GM19351 (cell line): ENCODE measurements around the gene LDLRAD3.

Experiments
- ATAC-seq: cut with Tn5 transposase; IDR thresholded peaks from one replicate; pipeline ENCODE4 v1.9.1; 2021; ENCODE audit warnings: mild to moderate bottlenecking, moderate library complexity; ENCODE audit not compliant: unreplicated experiment

The LDLRAD3 gene

DNA sequence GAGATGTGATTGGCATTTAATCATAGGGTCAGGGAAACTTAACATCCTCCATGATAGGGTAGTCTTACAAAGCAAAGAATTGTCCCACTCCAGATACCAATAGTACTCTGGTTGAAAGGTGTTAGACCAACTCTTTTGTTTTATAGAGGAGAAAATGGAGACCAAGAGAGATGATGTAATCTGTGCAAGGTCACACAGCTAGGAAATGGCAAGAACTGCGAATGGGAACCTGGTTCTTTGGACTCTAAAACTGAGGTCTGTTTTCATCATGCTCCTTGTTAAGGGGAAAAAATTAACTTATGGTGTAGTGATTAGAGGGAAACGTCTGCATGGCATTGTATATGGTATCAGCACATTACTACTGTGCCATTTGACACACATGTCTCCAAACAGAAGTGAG is 174.2 kb downstream of the LDLRAD3 start:
- no peak for ATAC-seq

DNA sequence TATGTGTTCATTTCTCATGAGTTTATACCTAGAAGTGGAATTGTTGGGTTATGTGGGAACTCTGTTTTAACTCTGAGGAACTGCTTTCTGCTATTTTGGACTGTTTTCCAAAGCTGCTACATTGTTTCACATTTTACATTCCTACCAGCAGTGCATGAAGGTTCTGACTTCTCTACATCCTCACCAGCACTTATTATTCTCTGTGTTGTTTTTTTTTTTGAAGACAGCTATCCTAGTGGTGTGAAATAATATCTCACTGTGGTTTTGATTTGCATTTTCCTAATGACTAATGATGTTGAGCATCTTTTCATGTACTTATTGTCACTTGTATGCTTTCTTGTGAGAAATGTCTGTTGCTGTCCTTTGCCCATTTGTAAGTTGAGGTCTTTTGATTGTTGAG is 175.4 kb downstream of the LDLRAD3 start:
- no peak for ATAC-seq

DNA sequence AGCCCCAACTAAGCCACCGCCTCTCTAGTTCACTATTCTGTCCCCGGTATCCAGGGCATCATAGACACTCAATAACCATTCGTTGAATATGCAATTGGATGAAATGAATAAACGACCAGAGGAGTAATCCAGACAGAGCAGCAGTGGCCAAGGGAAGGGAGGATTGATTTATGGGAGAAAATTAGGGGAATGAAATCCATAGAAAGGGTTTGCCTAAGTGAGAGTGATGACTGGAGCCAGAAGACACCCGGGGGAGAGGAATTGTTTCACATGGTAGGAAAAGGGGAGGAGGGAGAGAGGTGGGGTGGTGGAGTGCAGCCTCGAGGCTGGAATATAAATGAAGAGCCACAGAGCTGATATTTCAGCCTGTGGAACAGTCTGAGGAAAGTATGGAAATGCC is 177.2 kb downstream of the LDLRAD3 start:
- no peak for ATAC-seq

DNA sequence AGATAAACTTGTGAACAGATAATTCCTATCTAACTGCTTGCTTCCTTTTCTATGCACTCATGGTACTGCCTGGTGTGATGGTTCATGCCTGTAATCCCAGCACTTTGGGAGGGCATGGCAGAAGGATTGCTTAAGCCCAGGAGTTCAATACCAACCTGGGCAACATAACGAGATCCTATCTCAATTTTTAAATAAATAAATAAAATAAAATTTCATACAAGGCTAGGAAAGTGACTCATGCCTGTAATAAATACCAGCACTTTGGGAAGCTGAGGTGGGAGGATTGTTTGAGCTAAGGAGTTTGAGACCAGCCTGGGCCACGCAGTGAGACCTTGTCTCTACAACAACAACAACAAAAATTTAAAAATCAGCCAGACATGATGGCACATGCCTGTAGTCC is 178.8 kb downstream of the LDLRAD3 start:
- ATAC-seq = no peak

DNA sequence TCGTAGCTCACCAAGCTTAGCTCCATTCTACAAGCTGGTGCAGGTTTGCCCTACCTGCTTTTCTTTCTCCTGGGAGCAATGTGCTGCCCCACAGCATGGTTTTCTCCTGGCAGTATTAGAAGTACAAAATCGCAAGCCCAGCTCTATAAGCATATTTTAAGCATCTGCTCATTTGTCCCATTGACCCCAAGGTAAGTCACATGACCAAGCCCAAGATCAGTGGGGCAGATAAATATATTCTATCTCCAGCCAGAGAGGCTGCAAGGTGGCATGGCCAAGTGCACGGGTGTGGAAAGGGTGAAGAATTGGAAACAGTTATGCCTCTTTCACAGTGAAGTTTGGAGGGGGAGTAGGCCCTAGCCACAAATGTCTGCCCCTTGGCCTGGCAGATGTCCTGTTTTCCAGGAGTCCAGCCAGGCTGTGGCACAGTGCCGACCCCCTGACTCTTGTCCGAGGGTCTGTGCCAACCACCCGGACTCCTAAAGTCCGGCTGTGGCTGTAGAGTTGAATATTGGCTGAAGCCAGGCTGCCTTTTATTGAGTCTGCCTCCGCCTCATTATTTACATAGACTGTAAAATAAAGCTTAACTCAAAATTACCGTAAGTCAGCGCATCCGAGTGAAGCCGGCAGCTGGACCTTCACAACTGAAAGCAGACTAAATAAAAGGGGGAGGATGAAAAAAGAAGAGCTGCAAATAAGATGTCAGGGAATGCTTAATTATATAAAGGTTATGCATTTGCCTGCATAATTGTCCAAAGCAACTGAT is 179.7 kb downstream of the LDLRAD3 start:
- no peak for ATAC-seq

DNA sequence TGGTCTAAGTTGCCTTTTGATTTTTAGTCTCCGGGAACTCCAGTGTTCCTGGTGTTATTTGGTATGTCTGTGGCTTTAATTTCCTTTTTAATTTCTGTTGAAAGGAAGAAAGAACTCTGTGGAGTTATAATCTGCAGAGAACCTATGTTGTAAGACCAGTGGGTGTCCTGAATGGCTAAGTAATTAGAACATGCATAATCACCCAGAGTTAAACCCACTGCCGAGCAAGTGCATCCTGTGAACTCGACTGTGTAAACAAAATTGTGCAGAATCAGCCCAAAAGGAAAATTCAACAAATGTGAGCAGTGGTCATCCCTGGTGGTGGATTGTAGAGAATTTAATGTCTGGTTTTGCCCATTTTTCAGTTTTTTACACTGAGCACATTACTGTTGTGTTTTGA is 182.8 kb downstream of the LDLRAD3 start:
- ATAC-seq = no peak

DNA sequence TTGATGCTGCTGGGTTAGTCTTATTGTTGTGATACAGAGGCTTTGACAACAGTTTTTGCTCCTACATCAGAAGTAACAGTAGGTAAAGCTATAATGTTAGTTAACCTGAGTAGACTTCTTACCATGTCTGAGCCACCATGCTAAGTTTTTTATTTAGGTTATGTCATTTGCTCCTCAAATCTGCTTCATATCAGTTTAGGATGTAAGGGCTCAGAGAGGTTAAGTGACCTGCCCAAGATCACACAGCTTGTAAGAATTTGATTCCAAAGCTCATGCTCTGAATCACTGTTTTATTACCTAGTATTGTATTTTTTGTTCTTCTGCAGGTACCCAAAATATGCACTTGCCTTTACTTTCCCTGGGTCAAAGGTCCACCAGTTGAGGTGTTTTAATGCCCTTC is 183.7 kb downstream of the LDLRAD3 start:
- no peak for ATAC-seq

DNA sequence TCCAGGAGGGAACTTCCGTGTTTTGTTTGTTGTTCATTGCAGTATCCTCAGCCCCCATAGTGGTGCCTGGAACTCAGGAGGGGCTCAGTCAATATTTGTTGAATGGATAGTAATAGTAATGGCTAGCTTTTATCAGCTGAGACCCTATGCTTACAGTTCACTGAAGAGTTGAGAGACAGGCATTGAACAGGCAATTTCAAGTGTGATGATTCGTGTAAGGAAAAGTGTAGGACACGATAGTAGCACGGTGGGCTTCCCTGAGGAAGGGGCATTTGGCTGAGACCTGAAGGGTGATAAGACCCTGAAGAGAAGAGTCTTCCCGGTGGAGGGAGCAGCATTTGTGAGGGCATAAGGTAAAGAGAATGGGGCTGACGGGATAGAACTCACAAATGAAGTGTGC is 186.1 kb downstream of the LDLRAD3 start:
- ATAC-seq = no peak

DNA sequence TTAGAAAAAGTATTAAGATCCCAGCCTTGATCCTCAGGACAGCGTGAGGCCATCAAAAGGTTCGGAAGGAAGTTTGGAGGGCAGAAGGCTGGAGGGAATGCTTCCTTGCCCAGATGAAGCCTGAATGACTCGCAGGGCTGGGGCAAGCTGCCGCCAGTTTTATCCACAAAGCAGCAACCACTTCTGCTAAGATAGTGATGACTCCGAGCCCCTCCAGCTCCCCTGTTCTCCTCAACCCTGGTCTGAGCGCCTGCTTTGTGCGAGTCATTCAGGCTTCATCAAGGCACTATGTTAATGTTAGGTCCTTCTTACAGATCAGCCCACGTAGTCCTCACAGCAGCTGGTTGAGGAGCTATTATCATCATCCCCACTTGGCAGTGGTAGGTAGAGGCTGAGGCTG is 186.5 kb downstream of the LDLRAD3 start:
- ATAC-seq = no peak

DNA sequence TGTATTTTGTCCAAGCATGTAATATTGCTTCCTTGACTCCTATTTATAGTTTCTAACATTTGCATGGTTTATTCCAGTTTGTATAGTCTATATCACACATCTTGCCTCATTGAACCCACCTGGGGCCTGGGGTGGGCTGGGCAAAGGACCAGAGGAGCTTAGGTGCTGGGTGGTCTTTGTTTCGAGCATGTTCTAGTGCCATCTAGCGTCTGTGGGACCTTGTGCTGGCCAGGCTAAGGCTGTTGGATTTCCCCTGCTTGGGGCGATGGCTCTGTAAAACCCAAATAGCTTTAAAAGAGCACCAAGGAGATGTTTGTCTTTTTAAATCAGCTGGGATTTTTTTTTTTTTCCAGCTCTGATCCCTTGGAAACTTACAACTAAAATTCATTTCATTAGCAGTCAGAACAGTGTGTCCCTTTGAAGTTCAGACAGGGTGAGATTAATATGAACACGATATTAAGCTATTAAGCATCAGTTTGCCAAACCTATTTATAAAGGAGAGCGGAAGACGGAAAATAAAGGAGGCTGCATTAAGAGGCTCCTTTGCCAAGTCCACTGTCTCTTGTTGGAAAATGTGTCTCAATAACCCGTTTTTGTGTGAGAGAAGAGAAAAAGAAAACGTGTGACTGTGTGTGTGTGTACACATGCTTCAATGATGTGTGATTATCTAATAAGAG is 188.0 kb downstream of the LDLRAD3 start:
- ATAC-seq = no peak

DNA sequence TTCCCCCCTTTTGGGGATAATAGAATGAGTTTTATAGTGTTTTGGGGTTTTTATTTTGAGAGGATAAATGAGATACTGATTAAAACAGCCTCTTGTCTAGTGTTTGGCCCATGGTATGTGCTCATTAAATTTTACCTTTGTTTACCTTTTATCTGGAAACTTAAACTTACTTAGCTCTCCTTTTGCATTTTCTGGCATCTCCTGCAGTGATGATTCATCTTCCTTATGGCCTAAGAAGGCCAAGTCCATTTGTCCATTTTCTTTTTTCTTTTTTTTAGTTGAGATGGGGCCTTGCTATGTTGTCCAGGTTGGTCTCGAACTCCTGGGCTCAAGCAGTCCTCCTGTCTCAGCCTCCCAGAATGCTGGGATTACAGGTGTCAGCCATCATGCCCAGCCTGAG is 189.1 kb downstream of the LDLRAD3 start:
- ATAC-seq = no peak

DNA sequence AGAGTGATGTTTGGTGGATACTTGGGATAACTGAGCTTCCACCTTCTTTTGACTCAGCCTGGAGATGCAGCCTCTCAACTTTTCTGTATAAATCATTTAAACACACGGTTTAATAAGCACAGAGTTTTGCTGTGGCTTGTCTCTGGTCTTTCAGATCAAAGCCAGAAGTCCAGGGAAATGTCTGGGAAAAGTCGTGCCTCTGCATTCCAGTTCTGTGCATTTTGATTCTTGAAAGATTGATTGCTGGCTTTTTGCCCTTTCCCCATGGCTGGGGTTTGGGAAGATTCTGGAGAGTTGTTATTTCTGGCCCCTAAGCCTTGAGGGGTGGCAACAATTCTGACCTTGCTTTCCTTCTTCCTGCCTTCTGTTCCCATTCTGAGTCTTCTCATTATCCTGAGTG is 191.2 kb downstream of the LDLRAD3 start:
- no peak for ATAC-seq

DNA sequence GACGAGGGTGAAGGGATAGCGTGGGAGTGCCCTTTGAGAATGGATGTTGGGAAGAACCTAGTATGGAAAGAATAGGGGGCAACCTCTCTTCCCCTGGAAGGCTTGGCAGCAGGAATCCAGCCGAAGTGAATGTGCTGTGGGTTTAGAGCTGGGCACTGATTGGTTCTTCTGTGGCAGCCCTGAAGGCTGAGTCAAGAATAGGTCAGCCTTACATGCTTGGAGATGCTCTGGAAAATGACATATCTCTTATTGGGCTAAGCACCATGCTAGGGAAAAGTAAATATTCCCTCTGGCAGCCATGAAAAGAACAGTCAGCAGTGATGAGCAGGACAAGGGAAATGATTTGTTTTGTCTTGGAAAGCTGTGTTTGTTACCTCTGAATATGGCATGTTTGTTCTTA is 195.9 kb downstream of the LDLRAD3 start:
- no peak for ATAC-seq

DNA sequence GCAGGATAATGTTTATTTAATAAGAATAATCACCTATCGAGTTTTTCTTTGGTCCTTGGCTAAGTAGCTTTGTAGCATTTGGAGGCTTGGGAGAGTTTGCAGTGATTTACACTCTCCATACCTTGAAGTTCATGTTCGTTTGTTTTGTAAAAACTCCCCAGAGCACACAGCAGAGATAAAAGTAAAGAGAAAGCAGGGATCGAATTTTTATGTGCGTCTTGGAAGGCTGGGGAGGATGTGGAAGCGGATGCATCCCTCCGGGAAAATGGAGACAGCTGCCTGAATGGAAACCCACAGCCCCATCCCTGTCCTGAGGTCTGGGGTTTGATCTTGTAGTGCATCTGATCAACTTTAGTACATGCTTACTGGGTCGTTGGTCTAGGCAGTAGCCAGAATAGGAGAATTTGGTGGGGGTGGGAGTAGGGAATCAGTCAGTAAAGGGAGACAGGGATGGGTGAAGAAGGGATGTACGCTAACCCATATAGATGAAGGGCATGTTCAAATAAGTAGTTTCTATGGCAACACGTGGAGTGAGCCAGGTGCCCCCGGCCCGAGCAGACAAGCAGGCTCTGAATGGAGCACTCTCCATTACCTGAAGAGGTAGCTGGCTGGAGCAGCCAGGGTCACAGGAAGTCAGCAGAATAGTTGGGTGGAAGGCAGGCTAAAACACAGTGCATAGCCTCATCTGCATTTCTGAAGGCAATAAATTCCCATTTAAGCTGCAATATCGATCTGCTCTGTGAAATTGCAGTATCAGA is 197.5 kb downstream of the LDLRAD3 start:
- ATAC-seq = no peak

DNA sequence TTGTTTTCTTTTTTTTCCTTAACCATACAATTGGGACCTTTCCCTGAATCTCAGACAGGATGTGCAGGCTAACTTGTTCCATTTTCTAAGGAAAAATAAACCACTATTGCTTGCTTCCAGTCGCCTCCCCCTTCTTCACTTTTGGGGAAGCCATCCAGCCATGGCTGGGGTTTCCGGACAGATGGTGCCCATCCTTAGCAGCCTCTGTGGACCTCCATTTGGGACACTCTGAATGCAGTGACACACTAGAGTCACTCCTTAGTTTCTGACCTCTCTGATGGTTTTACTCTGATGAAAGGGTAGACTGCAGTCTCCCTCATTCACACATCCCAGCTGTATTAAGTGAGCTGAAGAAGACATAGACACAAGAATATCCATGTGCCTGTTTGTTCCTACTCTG is 198.1 kb downstream of the LDLRAD3 start:
- ATAC-seq = no peak

DNA sequence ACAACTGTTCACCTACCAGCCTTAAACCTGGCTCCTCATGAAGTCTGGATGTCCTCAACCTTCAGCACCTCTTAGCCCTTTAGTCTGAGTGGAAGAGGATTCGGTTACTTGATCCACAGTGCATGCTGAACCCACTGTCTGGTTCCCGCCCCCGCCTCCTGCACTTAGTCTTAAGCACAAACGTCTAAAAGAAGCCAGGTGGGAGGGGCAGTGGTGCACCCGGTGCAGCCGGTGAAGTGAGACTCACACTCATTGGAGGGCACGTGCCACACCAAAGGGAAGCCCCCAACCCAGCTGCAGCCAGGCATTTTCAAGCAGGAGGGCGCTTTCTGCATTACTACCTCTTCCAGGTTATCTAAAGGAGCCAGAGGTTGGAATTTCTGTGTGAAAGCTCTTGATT is 198.6 kb downstream of the LDLRAD3 start:
- no peak for ATAC-seq

DNA sequence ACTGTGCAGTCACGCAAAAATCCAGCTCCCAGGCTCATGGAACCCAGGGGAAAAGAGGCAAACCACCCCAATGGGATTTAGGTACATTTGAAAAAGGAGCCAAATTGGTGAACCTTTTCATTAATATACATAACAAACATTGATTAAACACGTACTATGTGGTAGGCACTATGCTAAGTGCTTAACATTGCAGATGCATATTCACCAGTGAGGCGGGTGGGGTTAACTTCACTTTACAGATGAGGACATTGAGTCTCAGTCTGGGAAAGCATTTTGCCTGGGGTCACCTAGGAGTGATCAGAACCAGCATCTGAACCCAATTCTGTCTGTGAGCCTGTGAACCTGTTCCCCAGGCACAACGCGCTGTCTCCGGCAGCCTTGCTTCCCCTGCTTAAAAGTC is 199.0 kb downstream of the LDLRAD3 start:
- no peak for ATAC-seq

DNA sequence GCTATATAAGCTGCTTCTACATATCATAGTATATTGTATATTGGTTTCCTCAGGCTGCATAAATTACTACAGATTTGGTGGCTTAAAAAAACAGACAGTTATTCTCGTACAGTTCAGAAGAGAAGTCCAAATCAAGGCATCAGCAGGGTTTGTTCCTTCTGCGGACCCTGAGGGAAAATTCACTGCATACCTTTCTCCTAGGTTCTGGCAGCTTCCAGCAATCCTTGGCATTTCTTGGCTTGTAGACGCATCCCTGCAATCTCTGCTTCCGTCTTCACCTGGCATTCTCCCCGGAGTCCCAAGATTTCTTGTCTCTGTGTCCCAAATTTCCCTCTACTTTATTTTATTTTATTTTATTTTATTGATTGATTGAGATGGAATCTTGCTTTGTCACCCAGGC is 202.6 kb downstream of the LDLRAD3 start:
- ATAC-seq = no peak

DNA sequence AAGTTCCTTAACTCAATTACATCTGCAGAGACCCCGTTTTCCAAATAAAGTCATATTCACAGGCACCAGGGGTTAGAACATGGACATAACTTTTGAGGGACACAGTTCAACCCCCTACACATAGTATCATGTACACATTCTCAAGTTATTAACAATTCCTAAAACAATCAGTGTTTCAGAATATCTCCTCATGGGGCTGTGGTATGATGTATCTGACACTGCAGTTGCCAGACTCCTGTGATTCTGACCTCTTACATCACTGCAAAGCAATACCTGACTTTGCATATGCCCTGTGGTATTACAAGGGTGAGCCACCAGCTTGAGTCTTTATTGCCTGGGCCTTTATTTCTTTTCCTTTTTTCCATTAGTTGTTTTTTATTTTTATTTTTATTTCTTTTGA is 203.6 kb downstream of the LDLRAD3 start:
- no peak for ATAC-seq

DNA sequence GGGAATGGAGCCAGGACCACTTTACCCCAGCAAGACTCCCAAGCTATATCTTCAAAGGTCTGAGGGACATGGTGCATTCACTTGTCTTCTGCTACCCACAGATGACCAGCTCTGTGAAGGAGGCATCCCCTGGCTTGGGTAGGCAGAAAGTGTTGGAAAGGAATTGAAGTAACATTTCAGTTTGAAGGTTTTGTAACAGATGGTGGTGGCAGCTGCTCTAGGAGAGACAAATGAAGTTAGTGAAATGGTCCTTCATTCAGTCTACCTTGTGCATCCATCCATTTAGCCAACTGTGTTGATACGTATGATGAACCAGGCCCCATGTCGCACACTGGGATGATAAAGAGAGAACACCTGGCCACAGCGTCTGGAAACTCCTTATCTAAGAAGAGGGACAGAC is 204.8 kb downstream of the LDLRAD3 start:
- ATAC-seq = no peak

DNA sequence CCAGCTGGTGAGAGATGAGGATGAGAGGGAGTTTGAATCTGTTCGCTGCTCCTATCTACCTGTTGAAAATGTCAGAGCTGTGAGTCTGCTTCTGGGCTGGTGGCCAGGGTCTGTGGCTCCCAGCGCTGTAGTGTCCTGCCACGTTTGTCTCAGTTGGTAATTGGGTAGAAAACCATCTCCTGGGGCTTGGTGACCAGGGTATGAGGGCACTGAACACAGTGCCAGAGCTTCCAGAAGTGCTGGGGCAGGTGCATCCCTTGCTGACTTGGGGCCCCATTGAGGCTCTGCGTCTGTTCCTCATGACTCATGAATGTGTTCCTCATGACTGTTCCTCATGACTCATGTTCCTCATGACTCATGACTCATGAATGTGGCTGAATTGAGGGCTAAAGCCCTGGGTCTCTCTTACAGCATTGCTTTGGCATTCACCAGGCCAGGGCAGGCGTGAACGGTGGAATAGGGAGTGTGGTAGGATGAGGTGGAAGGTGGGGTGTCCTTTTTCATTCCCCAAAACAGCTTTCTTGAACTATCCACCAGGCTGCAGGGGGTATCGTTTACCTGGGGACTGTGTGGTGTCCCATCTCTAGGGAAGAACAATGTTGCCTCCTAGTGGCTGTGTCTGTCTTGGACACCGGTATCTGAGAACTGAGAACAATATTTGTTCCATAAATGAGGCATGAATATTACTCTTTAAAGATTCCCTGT is 205.8 kb downstream of the LDLRAD3 start:
- ATAC-seq = peak; percentile 84
